Mucosa of descending colon (tissue), 3 donors: ENCODE data around the gene SSTR3. TPM values are rescaled to one million over a fixed set of nuclear protein-coding genes. Genes with fewer than 3 reads are reported as not detected.

Source experiments
- ATAC-seq: fragments of 200-7000 bp; cut with Tn5 transposase; one replicate; pipeline ENCODE4 v1.9.1; 2020; ENCODE audit warnings: mild to moderate bottlenecking, moderate library complexity
- DNase-seq, 3 donors: peaks; one replicate each; pipeline ENCODE4 v3.0.0-alpha.2; 2020
- H3K36me3 ChIP-seq: fragments of 200-600 bp; one replicate; pipeline ENCODE4 v1.8.0; 2021; ENCODE audit warnings: low read depth, mild to moderate bottlenecking
- H3K4me1 ChIP-seq: fragments of 200-600 bp; one replicate; pipeline ENCODE4 v1.8.0; 2021; ENCODE audit warnings: low read depth, mild to moderate bottlenecking
- H3K4me3 ChIP-seq: fragments of 200-600 bp; one replicate; pipeline ENCODE4 v1.8.0; 2021; ENCODE audit warnings: mild to moderate bottlenecking
- H3K9me3 ChIP-seq: fragments of 200-600 bp; one replicate; pipeline ENCODE4 v1.8.0; 2021; ENCODE audit warnings: mild to moderate bottlenecking
- intact Hi-C, 2 donors: fragments of 100-400 bp; cut with DNase I in 1 of 2; cut with micrococcal nuclease in 1 of 2; formaldehyde crosslinking; loops; one replicate each; pipeline versions ENCODE4 v1.11.0 to v1.11.1; 2022; cut with DNase I, micrococcal nuclease
- total RNA-seq, 3 donors: library from RNA; stranded (reverse); fragmentation: NEBNext Ultra II Directional in 2 of 3; extraction: Animal tissue kit (Norgen Biotek cat#: 25700) in 2 of 3; gene quantifications; one replicate each; pipeline versions ENCODE4 v1.2.1 to v1.2.4, GENCODE V29; 2021 to 2023
- TF ChIP-seq, protein P1 (sequence below): fragments of 200-600 bp; IDR thresholded peaks from one replicate; pipeline ENCODE4 v1.8.0; 2022; ENCODE audit warnings: antibody characterized with exemption, mild to moderate bottlenecking
- donor health status: DM: no; HTN: no; CAD: no; lungs with moderate emphysema.
- donor health status: DM: no; HTN: no; CAD: no.
- donor health status: DM: no; HTN: yes; CAD: no.

The SSTR3 gene
- total RNA-seq, 3 donors from 2014 or later = 0.09 to 0.10 TPM; not detected in 1

- TF ChIP-seq, protein P1, sequence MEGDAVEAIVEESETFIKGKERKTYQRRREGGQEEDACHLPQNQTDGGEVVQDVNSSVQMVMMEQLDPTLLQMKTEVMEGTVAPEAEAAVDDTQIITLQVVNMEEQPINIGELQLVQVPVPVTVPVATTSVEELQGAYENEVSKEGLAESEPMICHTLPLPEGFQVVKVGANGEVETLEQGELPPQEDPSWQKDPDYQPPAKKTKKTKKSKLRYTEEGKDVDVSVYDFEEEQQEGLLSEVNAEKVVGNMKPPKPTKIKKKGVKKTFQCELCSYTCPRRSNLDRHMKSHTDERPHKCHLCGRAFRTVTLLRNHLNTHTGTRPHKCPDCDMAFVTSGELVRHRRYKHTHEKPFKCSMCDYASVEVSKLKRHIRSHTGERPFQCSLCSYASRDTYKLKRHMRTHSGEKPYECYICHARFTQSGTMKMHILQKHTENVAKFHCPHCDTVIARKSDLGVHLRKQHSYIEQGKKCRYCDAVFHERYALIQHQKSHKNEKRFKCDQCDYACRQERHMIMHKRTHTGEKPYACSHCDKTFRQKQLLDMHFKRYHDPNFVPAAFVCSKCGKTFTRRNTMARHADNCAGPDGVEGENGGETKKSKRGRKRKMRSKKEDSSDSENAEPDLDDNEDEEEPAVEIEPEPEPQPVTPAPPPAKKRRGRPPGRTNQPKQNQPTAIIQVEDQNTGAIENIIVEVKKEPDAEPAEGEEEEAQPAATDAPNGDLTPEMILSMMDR = no peak
- Histone ChIP-seq H3K4me1 (no peaks in the 10 kb centered on the region), H3K4me3 (no peak overlapping the region), H3K36me3 (no peaks in the 10 kb centered on the region), H3K9me3 (no peaks in the 10 kb centered on the region)
- no peak for DNase-seq
- intact Hi-C loops = loop anchor here in 1 of 2 donors (10.0 kb wide), 1 partner anchor 53 kb away; no protein-coding TSS in a partner anchor
- ATAC-seq = no peak
Observed at GRCh38 chr22:37207981-37208380, 4.3 kb downstream of the SSTR3 start.

DNA sequence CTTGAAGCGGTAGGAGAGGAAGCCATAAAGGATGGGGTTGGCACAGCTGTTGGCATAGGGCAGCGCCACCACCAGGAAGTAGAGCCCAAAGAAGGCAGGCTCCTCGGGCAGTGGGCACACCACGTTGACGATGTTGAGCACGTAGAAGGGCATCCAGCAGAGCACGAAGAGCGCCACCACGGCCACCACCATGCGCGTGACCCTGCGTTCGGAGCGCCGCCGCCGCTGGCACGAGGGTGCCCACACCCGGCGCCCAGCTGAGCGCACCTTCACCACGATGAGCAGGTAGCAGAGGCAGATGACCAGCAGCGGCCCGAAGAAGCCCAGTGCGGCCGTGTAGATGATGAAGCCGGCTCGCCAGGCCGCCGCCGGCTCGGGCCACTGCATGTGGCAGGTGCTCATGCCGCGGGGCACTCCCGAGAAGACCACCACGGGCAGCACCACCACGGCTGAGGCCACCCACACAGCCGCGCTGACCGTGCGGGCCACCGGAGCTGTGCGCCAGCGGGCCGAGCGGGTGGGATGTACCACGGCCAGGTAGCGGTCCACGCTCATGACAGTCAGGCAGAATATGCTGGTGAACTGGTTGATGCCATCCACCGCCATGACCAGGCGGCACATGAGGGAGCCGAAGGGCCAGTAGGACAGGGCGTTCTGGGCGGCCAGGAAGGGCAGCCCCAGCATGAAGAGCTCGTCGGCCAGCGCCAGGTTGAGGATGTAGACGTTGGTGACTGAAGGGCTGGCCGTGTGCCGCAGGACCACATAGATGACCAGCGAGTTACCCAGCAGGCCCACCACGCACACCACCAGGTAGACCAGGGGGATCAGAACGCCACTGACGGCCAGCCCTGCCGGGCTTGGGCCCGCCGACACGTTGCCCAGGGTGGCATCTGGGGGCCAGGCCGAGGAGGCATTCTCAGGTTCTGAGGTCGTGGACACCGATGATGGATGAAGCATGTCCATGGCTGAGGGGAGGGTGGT lies 5.1 kb downstream of the SSTR3 start:
- intact Hi-C loops = loop anchor here in 1 of 2 donors (10.0 kb wide), 1 partner anchor 52 kb away; no protein-coding TSS in a partner anchor
- no peaks in the 10 kb centered on the region for H3K4me1 ChIP-seq
- TF ChIP-seq, protein P1 = no peak
- no peak overlapping the region for H3K4me3 ChIP-seq
- no peaks in the 10 kb centered on the region for H3K36me3 ChIP-seq
- DNase-seq (no peak), ATAC-seq (no peak)
- H3K9me3 ChIP-seq = no peaks in the 10 kb centered on the region

DNA sequence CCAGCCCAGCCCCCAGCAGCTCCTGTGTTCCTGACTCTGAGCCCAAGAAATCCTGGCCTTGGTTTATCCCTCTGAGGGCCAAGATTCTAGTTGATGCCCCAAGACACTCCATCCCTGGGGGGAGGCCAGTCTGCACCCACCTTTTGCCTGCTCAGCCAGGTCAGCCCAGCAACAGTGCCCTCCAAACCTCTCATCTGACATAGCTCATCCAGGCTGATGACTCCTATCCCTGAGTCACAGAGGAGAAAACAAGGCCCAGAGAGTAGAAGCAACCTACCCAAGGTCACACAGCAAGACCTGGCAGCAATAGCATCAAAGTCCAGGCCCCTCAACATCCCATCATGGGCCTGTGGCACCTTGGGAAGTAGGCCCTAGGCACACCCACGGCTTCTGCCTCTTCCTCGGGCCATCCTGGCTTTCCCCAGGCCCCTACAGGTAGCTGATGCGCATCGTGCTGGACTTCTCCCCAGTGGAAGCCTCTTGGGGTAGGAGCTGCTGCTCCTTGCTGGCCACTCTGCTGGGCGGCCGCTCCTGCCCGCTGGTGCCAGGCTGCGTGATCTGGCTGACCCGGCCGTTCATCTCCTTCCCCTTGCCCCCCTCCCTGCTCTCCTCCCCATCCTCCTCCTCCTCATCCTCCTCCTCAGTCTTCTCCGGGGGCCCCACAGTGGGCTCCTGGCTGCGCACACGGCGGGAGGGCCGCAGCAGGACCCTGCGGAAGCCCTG lies 6.0 kb downstream of the SSTR3 start:
- TF ChIP-seq, protein P1 = no peak
- DNase-seq (peak in 1 of 3 donors; percentile 5), ATAC-seq (no peak)
- Histone ChIP-seq H3K4me3 (no peak overlapping the region), H3K9me3 (no peaks in the 10 kb centered on the region), H3K36me3 (no peaks in the 10 kb centered on the region), H3K4me1 (no peaks in the 10 kb centered on the region)
- intact Hi-C loops = loop anchor here in 1 of 2 donors (10.0 kb wide), 1 partner anchor 51 kb away; no protein-coding TSS in a partner anchor

GRCh38 chr22:37205046-37205445 lies 7.2 kb downstream of the SSTR3 start:
- H3K4me1 ChIP-seq = peaks cover 2% of the 10 kb centered on the region
- TF ChIP-seq, protein P1 = no peak
- no peak overlapping the region for H3K4me3 ChIP-seq
- ATAC-seq = no peak
- DNase-seq = peak in 1 of 3 donors; percentile 16
- H3K9me3 ChIP-seq = no peaks in the 10 kb centered on the region
- H3K36me3 ChIP-seq = no peaks in the 10 kb centered on the region
- intact Hi-C loops = loop anchor here in 1 of 2 donors (10.0 kb wide), 1 partner anchor 50 kb away; no protein-coding TSS in a partner anchor

DNA sequence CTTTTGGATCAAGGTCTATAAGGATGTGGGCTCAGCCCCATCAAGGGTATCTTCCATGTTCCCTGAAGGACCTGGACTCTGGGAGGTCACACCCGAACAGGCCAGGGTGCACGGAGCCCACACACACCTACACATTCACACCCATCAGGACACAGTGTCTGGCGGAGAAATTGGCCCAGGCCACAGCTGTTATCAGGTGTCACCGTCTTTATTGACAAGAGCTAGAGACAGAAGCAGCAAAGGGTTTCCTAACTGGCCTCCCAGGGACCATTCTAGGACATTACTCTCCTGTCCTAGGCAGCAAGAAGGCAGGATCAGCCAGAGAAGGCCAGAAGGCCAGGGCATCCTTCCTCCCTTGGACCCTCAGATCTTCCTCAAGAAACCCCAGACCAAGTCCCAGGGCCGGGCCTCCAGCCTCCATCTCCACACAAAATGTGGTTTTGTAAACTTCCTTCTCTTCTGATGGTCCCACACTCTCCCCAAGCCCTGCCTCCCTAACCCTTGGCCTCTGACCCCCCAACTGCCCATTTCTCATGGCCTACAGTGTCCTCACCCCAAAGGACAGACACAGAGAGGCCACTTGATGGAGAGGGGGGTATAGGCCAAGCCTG lies 8.1 kb downstream of the SSTR3 start:
- no peak for ATAC-seq
- H3K4me1 ChIP-seq = peaks cover 7% of the 10 kb centered on the region
- TF ChIP-seq, protein P1 = no peak
- intact Hi-C loops = loop anchor here in 1 of 2 donors (10.0 kb wide), 1 partner anchor 49 kb away; no protein-coding TSS in a partner anchor
- H3K9me3 ChIP-seq = no peaks in the 10 kb centered on the region
- no peak overlapping the region for H3K4me3 ChIP-seq
- H3K36me3 ChIP-seq = no peaks in the 10 kb centered on the region
- DNase-seq = peak in 1 of 3 donors; percentile 19
